Measurements from ENCODE around the gene DPYD. TPM values are rescaled to one million over a fixed set of nuclear protein-coding genes. Genes with fewer than 3 reads are reported as not detected.
A peak's percentile ranks its signal among the peaks of the same experiment; 100 is the strongest.

Gene DPYD
- total and polyA plus RNA-seq, 2 donors from 2014 or later: 4.9 to 41.6 TPM

GRCh38 chr1:97920276-97920831, 480 bp downstream of the DPYD start:
- FAIRE-seq (no peak), DNase-seq (peak in 1 of 5 donors; percentile 53)
- H3K27me3 ChIP-seq (ENCODE audit: control insufficient read depth, insufficient read depth, low read length): no peaks in the 10 kb centered on the region
- H3K9me3 ChIP-seq (ENCODE audit: control insufficient read depth in 2 of 3, insufficient read depth in 1 of 3, low read length in 3 of 3): no peaks in the 10 kb centered on the region
- peaks cover 0 to 5% (median 0%) of the 10 kb centered on the region in 3 donors for H3K4me1 ChIP-seq (ENCODE audit: control insufficient read depth in 2 of 3, insufficient read depth in 2 of 3, low read depth in 1 of 3, low read length in 3 of 3)
- H3K9ac ChIP-seq (ENCODE audit: low read length in 3 of 3): peak overlapping the region; percentile 28 to 94 (median 71)
- peak overlapping the region; percentile 89 to 94 for H3K27ac ChIP-seq (ENCODE audit: low read depth in 2 of 2, low read length in 2 of 2)
- H3K4me3 ChIP-seq (ENCODE audit: low read length in 3 of 3): peak overlapping the region; percentile 80 to 95 (median 82)
- no peak for TF ChIP-seq CTCF (IDR thresholded peaks at IDR 0.05; ENCODE audit: borderline replicate concordance, extremely low read depth, insufficient read depth)
- H3K36me3 ChIP-seq (ENCODE audit: control insufficient read depth in 2 of 3, insufficient read depth in 3 of 3, low read length in 3 of 3): no peaks in the 10 kb centered on the region
- intact Hi-C loops (cut with DNase I): no loop called here

GRCh38 chr1:97919585-97920261, 1.1 kb downstream of the DPYD start:
- Histone ChIP-seq H3K9ac (ENCODE audit: low read length in 3 of 3) (peak overlapping the region; percentile 15 to 94 (median 28)), H3K27ac (ENCODE audit: low read depth in 2 of 2, low read length in 2 of 2) (no peak overlapping the region), H3K4me3 (ENCODE audit: low read length in 3 of 3) (peak overlapping the region; percentile 80 to 95 (median 82)), H3K9me3 (ENCODE audit: control insufficient read depth in 2 of 3, insufficient read depth in 1 of 3, low read length in 3 of 3) (no peaks in the 10 kb centered on the region), H3K36me3 (ENCODE audit: control insufficient read depth in 2 of 3, insufficient read depth in 3 of 3, low read length in 3 of 3) (no peaks in the 10 kb centered on the region), H3K4me1 (ENCODE audit: control insufficient read depth in 2 of 3, insufficient read depth in 2 of 3, low read depth in 1 of 3, low read length in 3 of 3) (peaks cover 0 to 5% (median 0%) of the 10 kb centered on the region in 3 donors), H3K27me3 (ENCODE audit: control insufficient read depth, insufficient read depth, low read length) (no peaks in the 10 kb centered on the region)
- intact Hi-C loops (cut with DNase I): no loop called here
- no peak for TF ChIP-seq CTCF (IDR thresholded peaks at IDR 0.05; ENCODE audit: borderline replicate concordance, extremely low read depth, insufficient read depth)
- DNase-seq (peak in 1 of 5 donors; percentile 9), FAIRE-seq (peak; percentile 79)

GRCh38 chr1:97918961-97919360, 1.9 kb downstream of the DPYD start:
- no peaks in the 10 kb centered on the region for H3K36me3 ChIP-seq (ENCODE audit: control insufficient read depth in 2 of 3, insufficient read depth in 3 of 3, low read length in 3 of 3)
- no peaks in the 10 kb centered on the region for H3K9me3 ChIP-seq (ENCODE audit: control insufficient read depth in 2 of 3, insufficient read depth in 1 of 3, low read length in 3 of 3)
- FAIRE-seq (no peak), DNase-seq (no peak)
- peaks cover 0 to 5% (median 0%) of the 10 kb centered on the region in 3 donors for H3K4me1 ChIP-seq (ENCODE audit: control insufficient read depth in 2 of 3, insufficient read depth in 2 of 3, low read depth in 1 of 3, low read length in 3 of 3)
- no peaks in the 10 kb centered on the region for H3K27me3 ChIP-seq (ENCODE audit: control insufficient read depth, insufficient read depth, low read length)
- H3K27ac ChIP-seq (ENCODE audit: low read depth in 2 of 2, low read length in 2 of 2): no peak overlapping the region
- TF ChIP-seq CTCF (IDR thresholded peaks at IDR 0.05; ENCODE audit: borderline replicate concordance, extremely low read depth, insufficient read depth): no peak
- intact Hi-C loops (cut with DNase I): no loop called here
- peak overlapping the region in 2 of 3 donors; percentile 80 to 95 for H3K4me3 ChIP-seq (ENCODE audit: low read length in 3 of 3)
- no peak overlapping the region for H3K9ac ChIP-seq (ENCODE audit: low read length in 3 of 3)

All from kidney (tissue), 14 donors.